Esophagus muscularis mucosa (tissue), 4 donors: ENCODE results near the gene MON1B. TPM values are rescaled to one million over a fixed set of nuclear protein-coding genes. Genes with fewer than 3 reads are reported as not detected.
A peak's percentile ranks its signal among the peaks of the same experiment; 100 is the strongest.
"Not testable (repeated sequence)": the region's sequence is repeated elsewhere in the genome, so short reads cannot be mapped to it uniquely, and the experiment has no call there.

ENCODE experiments used
- DNase-seq: peaks from one replicate; pipeline ENCODE4 v3.0.0-alpha.2; 2017; ENCODE audit errors: extremely low spot score
- H3K27ac ChIP-seq, 4 donors: fragments of 200-600 bp; sonication (generic); replicated peaks in 1 of 4; 1 replicate in 3 of 4; 2 replicates in 1 of 4; pipeline ENCODE4 v1.5.1; 2016 to 2019; ENCODE audit warnings: mild to moderate bottlenecking in 1 of 4
- H3K27me3 ChIP-seq, 4 donors: fragments of 200-600 bp; sonication (generic); one replicate each; pipeline versions ENCODE4 v1.5.1 to v1.6.0; 2016 to 2019
- H3K36me3 ChIP-seq, 4 donors: fragments of 200-600 bp; sonication (generic); one replicate each; pipeline ENCODE4 v1.5.1; 2016 to 2019
- H3K4me1 ChIP-seq, 4 donors: fragments of 200-600 bp; sonication (generic); one replicate each; pipeline ENCODE4 v1.5.1; 2016 to 2019
- H3K4me3 ChIP-seq, 4 donors: fragments of 200-600 bp; sonication (generic); 1 replicate in 2 of 4; 2 replicates in 2 of 4; pipeline ENCODE4 v1.5.1; 2016 to 2019; ENCODE audit warnings: mild to moderate bottlenecking in 4 of 4, moderate library complexity in 1 of 4
- H3K9me3 ChIP-seq, 4 donors: fragments of 200-600 bp; sonication (generic); 1 replicate in 3 of 4; 2 replicates in 1 of 4; pipeline ENCODE4 v1.5.1; 2016 to 2019
- CTCF ChIP-seq, 3 experiments: fragments of 200-600 bp in 2 of 3; fragments of 450-650 bp in 1 of 3; sonication (generic) in 2 of 3; IDR thresholded peaks; one replicate each; pipeline ENCODE4 v1.5.1; 2017 to 2019; ENCODE audit warnings: antibody characterized with exemption in 3 of 3, mild to moderate bottlenecking in 2 of 3, moderate library complexity in 1 of 3
- EP300 ChIP-seq: sonication (generic); formaldehyde crosslinking; IDR thresholded peaks from one replicate; pipeline ENCODE4 v1.6.1; 2017; ENCODE audit warnings: antibody characterized with exemption
- POLR2A ChIP-seq: fragments of 450-650 bp; IDR thresholded peaks from one replicate; pipeline ENCODE4 v1.6.1; 2017; ENCODE audit warnings: antibody characterized with exemption, moderate library complexity, mild to moderate bottlenecking, low read depth
- POLR2AphosphoS5 ChIP-seq, 2 donors: sonication (generic); formaldehyde crosslinking; IDR thresholded peaks; one replicate each; pipeline ENCODE4 v1.6.1; 2017; ENCODE audit warnings: antibody characterized with exemption in 2 of 2
- WGBS: methylation state at CpG from one replicate; pipeline ENCODE4 v1.1.5; 2018; 5-methylcytosine and 5-hydroxymethylcytosine counted together
- intact Hi-C: fragments of 100-400 bp; cut with DNase I; formaldehyde crosslinking; loops from one replicate; pipeline ENCODE4 v1.15.1; 2023
- total RNA-seq, 4 donors: library from RNA; depleted of rRNA; stranded (reverse); fragments of >200 nt; gene quantifications; one replicate each; pipeline versions ENCODE4 v1.1.0 to v1.2.1, GENCODE V29; 2016

MON1B gene
- total RNA-seq, 4 donors from 2014 or later = 19.1 to 33.8 (median 29.1) TPM

GRCh38 chr16:77169650-77170236, 21.2 kb upstream of the MON1B start:
- Histone ChIP-seq H3K9me3 (no peaks in the 10 kb centered on the region), H3K4me3 (no peak overlapping the region), H3K36me3 (no peaks in the 10 kb centered on the region), H3K27ac (no peak overlapping the region), H3K27me3 (peaks cover 0 to 20% (median 2%) of the 10 kb centered on the region in 4 donors), H3K4me1 (no peaks in the 10 kb centered on the region)
- WGBS = 30% methylated on average over 6 of the region's 6 CpGs
- no peak for DNase-seq
- intact Hi-C loops = loop anchor here (5.0 kb wide), 1 partner anchor 1382 kb away; no protein-coding TSS in a partner anchor
- TF ChIP-seq CTCF (IDR thresholded peaks at IDR 0.05) (peak in 2 of 3 experiments; percentile 28 to 47), POLR2A (no peak), EP300 (no peak)

DNA sequence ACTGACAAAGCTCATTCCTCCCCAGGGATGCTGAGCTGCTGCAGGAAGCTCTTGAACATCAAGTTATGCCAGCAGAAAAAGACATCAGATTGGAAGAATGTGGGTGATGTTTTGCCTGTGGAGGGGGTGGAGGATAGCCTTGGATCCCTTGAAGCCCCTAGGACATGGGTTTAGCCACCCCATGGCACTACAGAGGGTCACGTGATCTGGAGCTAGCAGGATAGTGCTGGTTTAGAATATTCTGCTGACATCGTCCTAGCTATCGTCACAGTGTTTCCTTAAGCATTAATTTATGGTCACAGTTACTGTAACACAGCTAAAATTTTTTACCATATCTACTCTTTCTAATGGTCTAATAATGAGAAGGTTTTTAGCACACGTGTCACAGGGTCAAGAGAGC, 20.2 kb upstream of the MON1B start:
- TF ChIP-seq POLR2AphosphoS5 (IDR thresholded peaks at IDR 0.05) (no peak), CTCF (IDR thresholded peaks at IDR 0.05) (no peak), POLR2A (no peak), EP300 (no peak)
- Histone ChIP-seq H3K9me3 (no peaks in the 10 kb centered on the region), H3K27ac (no peak overlapping the region), H3K36me3 (no peaks in the 10 kb centered on the region), H3K4me3 (no peak overlapping the region), H3K4me1 (no peaks in the 10 kb centered on the region), H3K27me3 (peaks cover 0 to 23% (median 2%) of the 10 kb centered on the region in 4 donors)
- no peak for DNase-seq
- 71% methylated on average over 4 of the region's 4 CpGs for WGBS
- intact Hi-C loops = loop anchor here (5.0 kb wide), 1 partner anchor 1384 kb away; no protein-coding TSS in a partner anchor

GRCh38 chr16:77171745-77172635, 19.0 kb upstream of the MON1B start:
- TF ChIP-seq EP300 = no peak
- no peak for TF ChIP-seq POLR2A
- peak; percentile 57 to 72 (median 61) for TF ChIP-seq CTCF (IDR thresholded peaks at IDR 0.05)
- WGBS = 55% methylated on average over 5 of the region's 5 CpGs
- Histone ChIP-seq H3K4me1 (no peaks in the 10 kb centered on the region), H3K9me3 (no peaks in the 10 kb centered on the region), H3K36me3 (no peaks in the 10 kb centered on the region), H3K27ac (no peak overlapping the region), H3K4me3 (no peak overlapping the region), H3K27me3 (peaks cover 0 to 23% (median 2%) of the 10 kb centered on the region in 4 donors)
- intact Hi-C loops = loop anchor here (5.0 kb wide), 1 partner anchor 1385 kb away; no protein-coding TSS in a partner anchor
- no peak for DNase-seq

- no peak for DNase-seq
- intact Hi-C loops = loop anchor here (5.0 kb wide), 1 partner anchor 1386 kb away; no protein-coding TSS in a partner anchor
- Histone ChIP-seq H3K27ac (no peak overlapping the region), H3K4me3 (no peak overlapping the region), H3K9me3 (no peaks in the 10 kb centered on the region), H3K27me3 (peaks cover 0 to 23% (median 2%) of the 10 kb centered on the region in 4 donors), H3K36me3 (no peaks in the 10 kb centered on the region), H3K4me1 (no peaks in the 10 kb centered on the region)
- peak in 1 of 2 donors; percentile 10 for TF ChIP-seq POLR2AphosphoS5 (IDR thresholded peaks at IDR 0.05)
- no peak for TF ChIP-seq POLR2A
Observed at GRCh38 chr16:77172951-77173350, 18.0 kb upstream of the MON1B start.

DNA sequence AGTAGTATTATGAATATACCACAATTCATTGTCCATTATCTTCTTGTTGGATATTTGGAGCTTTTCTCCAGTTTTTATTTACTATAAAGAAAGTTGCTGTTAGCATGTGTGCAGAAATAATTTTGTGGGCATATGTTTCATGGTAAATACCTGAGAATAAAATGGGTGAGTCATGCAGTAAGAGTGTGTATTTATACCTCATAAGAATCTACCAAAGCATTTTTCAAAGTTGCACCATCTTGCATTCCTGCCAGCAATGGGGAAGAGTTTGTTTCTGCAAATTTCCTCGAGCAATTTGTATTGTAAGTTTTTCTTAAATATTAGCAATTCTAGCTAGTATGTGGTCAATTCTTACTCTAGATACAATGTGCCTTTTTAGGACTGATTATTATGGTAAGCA, 7.9 kb upstream of the MON1B start:
- H3K4me3 ChIP-seq = no peak overlapping the region
- no peaks in the 10 kb centered on the region for H3K36me3 ChIP-seq
- H3K4me1 ChIP-seq = no peaks in the 10 kb centered on the region
- no peak for TF ChIP-seq CTCF (IDR thresholded peaks at IDR 0.05)
- no peak for TF ChIP-seq POLR2AphosphoS5 (IDR thresholded peaks at IDR 0.05)
- TF ChIP-seq EP300 = no peak
- no peak for TF ChIP-seq POLR2A
- H3K27ac ChIP-seq = no peak overlapping the region
- no peak for DNase-seq
- H3K27me3 ChIP-seq = peaks cover 0 to 5% (median 2%) of the 10 kb centered on the region in 4 donors
- WGBS = 78% methylated on average over 1 of the region's 1 CpG
- no peaks in the 10 kb centered on the region for H3K9me3 ChIP-seq
- intact Hi-C loops = no loop called here

GRCh38 chr16:77186298-77186697, 4.7 kb upstream of the MON1B start:
- H3K4me1 ChIP-seq, intact Hi-C loops, H3K36me3 ChIP-seq, H3K27me3 ChIP-seq, H3K4me3 ChIP-seq, DNase-seq, H3K27ac ChIP-seq, H3K9me3 ChIP-seq: not testable (repeated sequence)
- 82% methylated on average over 1 of the region's 1 CpG for WGBS
